ENCODE results near the gene NCF1. TPM values are rescaled to one million over a fixed set of nuclear protein-coding genes. Genes with fewer than 3 reads are reported as not detected.
"Not testable (repeated sequence)": the region's sequence is repeated elsewhere in the genome, so short reads cannot be mapped to it uniquely, and the experiment has no call there.

The NCF1 gene
- total RNA-seq, 1 donor from 2014 or later, result not detected

GRCh38 chr7:74758982-74759381 is 14.8 kb upstream of the NCF1 start:
- H3K36me3 Mint-ChIP-seq (ENCODE audit: low read depth); H3K9me3 Mint-ChIP-seq; H3K27me3 Mint-ChIP-seq (ENCODE audit: low read depth); H3K4me1 Mint-ChIP-seq; H3K27ac Mint-ChIP-seq (ENCODE audit: unreplicated experiment); DNase-seq (ENCODE audit: low read depth, low spot score); H3K4me3 Mint-ChIP-seq: not testable (repeated sequence)

- H3K36me3 Mint-ChIP-seq (ENCODE audit: low read depth); H3K9me3 Mint-ChIP-seq; H3K27me3 Mint-ChIP-seq (ENCODE audit: low read depth); H3K4me3 Mint-ChIP-seq; H3K4me1 Mint-ChIP-seq; DNase-seq (ENCODE audit: low read depth, low spot score); H3K27ac Mint-ChIP-seq (ENCODE audit: unreplicated experiment): not testable (repeated sequence)
Measured at GRCh38 chr7:74765205-74765918, 8.4 kb upstream of the NCF1 start.

- not testable (repeated sequence) for H3K36me3 Mint-ChIP-seq (ENCODE audit: low read depth); H3K4me1 Mint-ChIP-seq; H3K27ac Mint-ChIP-seq (ENCODE audit: unreplicated experiment); H3K4me3 Mint-ChIP-seq; DNase-seq (ENCODE audit: low read depth, low spot score); H3K27me3 Mint-ChIP-seq (ENCODE audit: low read depth); H3K9me3 Mint-ChIP-seq
Measured at GRCh38 chr7:74766509-74766908, 7.3 kb upstream of the NCF1 start.

- not testable (repeated sequence) for H3K27ac Mint-ChIP-seq (ENCODE audit: unreplicated experiment); DNase-seq (ENCODE audit: low read depth, low spot score); H3K27me3 Mint-ChIP-seq (ENCODE audit: low read depth); H3K9me3 Mint-ChIP-seq; H3K4me1 Mint-ChIP-seq; H3K36me3 Mint-ChIP-seq (ENCODE audit: low read depth); H3K4me3 Mint-ChIP-seq
Measured at GRCh38 chr7:74766991-74767390, 6.8 kb upstream of the NCF1 start.

- H3K4me1 Mint-ChIP-seq; H3K27me3 Mint-ChIP-seq (ENCODE audit: low read depth); H3K36me3 Mint-ChIP-seq (ENCODE audit: low read depth): not testable (repeated sequence)
Measured at GRCh38 chr7:74770062-74770461, 3.7 kb upstream of the NCF1 start.

GRCh38 chr7:74772093-74772492 is 1.7 kb upstream of the NCF1 start:
- H3K36me3 Mint-ChIP-seq (ENCODE audit: low read depth); H3K27ac Mint-ChIP-seq (ENCODE audit: unreplicated experiment); H3K4me3 Mint-ChIP-seq; H3K9me3 Mint-ChIP-seq; H3K4me1 Mint-ChIP-seq; H3K27me3 Mint-ChIP-seq (ENCODE audit: low read depth); DNase-seq (ENCODE audit: low read depth, low spot score): not testable (repeated sequence)

More at GRCh38 chr7:74770062-74770461, 3.7 kb upstream of the NCF1 start:
- H3K4me3 Mint-ChIP-seq; DNase-seq (ENCODE audit: low read depth, low spot score); H3K27ac Mint-ChIP-seq (ENCODE audit: unreplicated experiment); H3K9me3 Mint-ChIP-seq: not testable (repeated sequence)

- not testable (repeated sequence) for H3K9me3 Mint-ChIP-seq; H3K36me3 Mint-ChIP-seq (ENCODE audit: low read depth); H3K27me3 Mint-ChIP-seq (ENCODE audit: low read depth); H3K4me3 Mint-ChIP-seq; H3K27ac Mint-ChIP-seq (ENCODE audit: unreplicated experiment); DNase-seq (ENCODE audit: low read depth, low spot score); H3K4me1 Mint-ChIP-seq
Measured at GRCh38 chr7:74775111-74775510, 1.3 kb downstream of the NCF1 start.

GRCh38 chr7:74779053-74779452 is 5.2 kb downstream of the NCF1 start:
- H3K27ac Mint-ChIP-seq (ENCODE audit: unreplicated experiment); H3K36me3 Mint-ChIP-seq (ENCODE audit: low read depth); DNase-seq (ENCODE audit: low read depth, low spot score); H3K9me3 Mint-ChIP-seq; H3K4me1 Mint-ChIP-seq; H3K4me3 Mint-ChIP-seq; H3K27me3 Mint-ChIP-seq (ENCODE audit: low read depth): not testable (repeated sequence)

GRCh38 chr7:74781746-74782145 is 7.9 kb downstream of the NCF1 start:
- H3K4me1 Mint-ChIP-seq, result not testable (repeated sequence)

GRCh38 chr7:74783595-74783994 is 9.8 kb downstream of the NCF1 start:
- H3K4me1 Mint-ChIP-seq; H3K4me3 Mint-ChIP-seq; H3K27ac Mint-ChIP-seq (ENCODE audit: unreplicated experiment); H3K9me3 Mint-ChIP-seq; H3K36me3 Mint-ChIP-seq (ENCODE audit: low read depth); DNase-seq (ENCODE audit: low read depth, low spot score); H3K27me3 Mint-ChIP-seq (ENCODE audit: low read depth): not testable (repeated sequence)

More at GRCh38 chr7:74781746-74782145, 7.9 kb downstream of the NCF1 start:
- H3K27me3 Mint-ChIP-seq (ENCODE audit: low read depth); DNase-seq (ENCODE audit: low read depth, low spot score); H3K36me3 Mint-ChIP-seq (ENCODE audit: low read depth); H3K9me3 Mint-ChIP-seq; H3K27ac Mint-ChIP-seq (ENCODE audit: unreplicated experiment); H3K4me3 Mint-ChIP-seq: not testable (repeated sequence)

- not testable (repeated sequence) for H3K4me1 Mint-ChIP-seq; H3K4me3 Mint-ChIP-seq; H3K27ac Mint-ChIP-seq (ENCODE audit: unreplicated experiment); H3K27me3 Mint-ChIP-seq (ENCODE audit: low read depth); H3K36me3 Mint-ChIP-seq (ENCODE audit: low read depth); H3K9me3 Mint-ChIP-seq
- peak; percentile 93 for DNase-seq (ENCODE audit: low read depth, low spot score)
Measured at GRCh38 chr7:74788369-74789150, 14.7 kb downstream of the NCF1 start.

- H3K27me3 Mint-ChIP-seq (ENCODE audit: low read depth); DNase-seq (ENCODE audit: low read depth, low spot score); H3K27ac Mint-ChIP-seq (ENCODE audit: unreplicated experiment); H3K4me3 Mint-ChIP-seq; H3K36me3 Mint-ChIP-seq (ENCODE audit: low read depth); H3K4me1 Mint-ChIP-seq; H3K9me3 Mint-ChIP-seq: not testable (repeated sequence)
Measured at GRCh38 chr7:74789200-74789736, 15.5 kb downstream of the NCF1 start.

- not testable (repeated sequence) for H3K27me3 Mint-ChIP-seq (ENCODE audit: low read depth); H3K27ac Mint-ChIP-seq (ENCODE audit: unreplicated experiment); H3K9me3 Mint-ChIP-seq
Measured at GRCh38 chr7:74797848-74798622, 24.2 kb downstream of the NCF1 start.

More at GRCh38 chr7:74797848-74798622, 24.2 kb downstream of the NCF1 start:
- DNase-seq (ENCODE audit: low read depth, low spot score); H3K36me3 Mint-ChIP-seq (ENCODE audit: low read depth); H3K4me3 Mint-ChIP-seq; H3K4me1 Mint-ChIP-seq: not testable (repeated sequence)

All from neural crest cell (in vitro differentiated cells).